Measurements from ENCODE around the gene ODF4. TPM values are rescaled to one million over a fixed set of nuclear protein-coding genes. Genes with fewer than 3 reads are reported as not detected.

The ODF4 gene
- total and polyA plus RNA-seq, 2 of the 13 experiments (the other 11 are each of a cell fraction or from before 2014, with no cell fraction given): not detected

DNA sequence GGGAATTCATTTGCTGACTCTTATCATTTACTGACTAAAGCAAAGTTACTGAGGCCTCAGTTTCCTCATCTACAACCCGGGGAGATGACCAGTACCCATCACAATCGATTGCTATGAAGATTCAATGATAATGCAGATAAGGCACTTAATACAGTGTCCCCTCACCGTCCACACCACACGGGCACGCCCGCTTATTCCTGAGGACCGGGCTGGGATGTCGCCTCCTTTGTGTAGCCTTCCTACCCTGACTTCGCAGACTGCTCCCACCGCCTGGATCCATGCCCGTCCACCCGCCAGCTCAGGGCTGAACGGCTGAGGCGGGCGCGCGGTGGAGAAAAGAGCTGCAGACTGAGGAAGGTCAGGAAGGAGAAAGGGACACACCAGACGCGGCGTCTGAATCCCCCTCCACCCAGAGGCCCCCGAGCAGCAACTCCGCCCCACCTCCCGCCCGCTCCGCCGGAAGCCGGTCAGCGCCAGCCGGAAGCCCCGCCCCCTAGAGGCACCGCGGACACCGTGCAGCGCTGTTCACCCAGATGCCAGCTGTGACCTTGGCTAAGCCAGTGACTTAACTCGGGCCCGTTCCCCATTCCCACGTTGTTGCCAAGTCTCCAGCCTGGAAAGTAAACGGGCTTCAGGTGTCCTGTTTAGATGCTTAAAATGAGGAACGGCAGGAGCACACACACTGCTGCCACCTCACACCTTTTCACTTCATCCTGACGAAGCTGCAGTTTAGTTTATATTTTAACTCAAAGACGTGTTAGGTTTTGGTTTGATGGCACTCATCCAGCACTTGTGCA, 36.8 kb downstream of the ODF4 start, which contains the start of gene KRABD2 (continued):
- TF ChIP-seq JARID2 (CRISPR knock-in tag; IDR thresholded peaks at IDR 0.05; ENCODE audit: insufficient replicate concordance) (no peak), ZMAT3 (CRISPR knock-in tag; conservative IDR thresholded peaks at IDR 0.05) (peak; percentile 58; the same call in 1 of the 2 replicates), ZNF430 (CRISPR knock-in tag; IDR thresholded peaks at IDR 0.05) (peak; percentile 13; the same call in 1 of the 2 replicates), CBX5 (CRISPR knock-in tag; IDR thresholded peaks at IDR 0.05; ENCODE audit: borderline replicate concordance) (peak; percentile 69; the same call in 1 of the 2 replicates), TCF12 (IDR thresholded peaks at IDR 0.05) (no peak), TCF12 (CRISPR knock-in tag; IDR thresholded peaks at IDR 0.05) (0 out of 2 replicates have a peak, but pooled peaks have one; percentile 74), KDM2A (CRISPR knock-in tag; IDR thresholded peaks at IDR 0.05; ENCODE audit: borderline replicate concordance, low read depth) (peak; percentile 100), ZNF180 (CRISPR knock-in tag; IDR thresholded peaks at IDR 0.05; ENCODE audit: borderline replicate concordance, low read depth) (0 out of 2 replicates have a peak, but pooled peaks have one; percentile 42), ZNF431 (CRISPR knock-in tag; IDR thresholded peaks at IDR 0.05; ENCODE audit: borderline replicate concordance, low read depth) (no peak), GATA4 (IDR thresholded peaks at IDR 0.05; ENCODE audit: borderline replicate concordance, low read depth) (no peak), ZSCAN12 (CRISPR knock-in tag; IDR thresholded peaks at IDR 0.05) (no peak), ZNF230 (CRISPR knock-in tag; IDR thresholded peaks at IDR 0.05) (no peak), HOXA7 (CRISPR knock-in tag; IDR thresholded peaks at IDR 0.05) (no peak)
- TF ChIP-seq, protein P1, sequence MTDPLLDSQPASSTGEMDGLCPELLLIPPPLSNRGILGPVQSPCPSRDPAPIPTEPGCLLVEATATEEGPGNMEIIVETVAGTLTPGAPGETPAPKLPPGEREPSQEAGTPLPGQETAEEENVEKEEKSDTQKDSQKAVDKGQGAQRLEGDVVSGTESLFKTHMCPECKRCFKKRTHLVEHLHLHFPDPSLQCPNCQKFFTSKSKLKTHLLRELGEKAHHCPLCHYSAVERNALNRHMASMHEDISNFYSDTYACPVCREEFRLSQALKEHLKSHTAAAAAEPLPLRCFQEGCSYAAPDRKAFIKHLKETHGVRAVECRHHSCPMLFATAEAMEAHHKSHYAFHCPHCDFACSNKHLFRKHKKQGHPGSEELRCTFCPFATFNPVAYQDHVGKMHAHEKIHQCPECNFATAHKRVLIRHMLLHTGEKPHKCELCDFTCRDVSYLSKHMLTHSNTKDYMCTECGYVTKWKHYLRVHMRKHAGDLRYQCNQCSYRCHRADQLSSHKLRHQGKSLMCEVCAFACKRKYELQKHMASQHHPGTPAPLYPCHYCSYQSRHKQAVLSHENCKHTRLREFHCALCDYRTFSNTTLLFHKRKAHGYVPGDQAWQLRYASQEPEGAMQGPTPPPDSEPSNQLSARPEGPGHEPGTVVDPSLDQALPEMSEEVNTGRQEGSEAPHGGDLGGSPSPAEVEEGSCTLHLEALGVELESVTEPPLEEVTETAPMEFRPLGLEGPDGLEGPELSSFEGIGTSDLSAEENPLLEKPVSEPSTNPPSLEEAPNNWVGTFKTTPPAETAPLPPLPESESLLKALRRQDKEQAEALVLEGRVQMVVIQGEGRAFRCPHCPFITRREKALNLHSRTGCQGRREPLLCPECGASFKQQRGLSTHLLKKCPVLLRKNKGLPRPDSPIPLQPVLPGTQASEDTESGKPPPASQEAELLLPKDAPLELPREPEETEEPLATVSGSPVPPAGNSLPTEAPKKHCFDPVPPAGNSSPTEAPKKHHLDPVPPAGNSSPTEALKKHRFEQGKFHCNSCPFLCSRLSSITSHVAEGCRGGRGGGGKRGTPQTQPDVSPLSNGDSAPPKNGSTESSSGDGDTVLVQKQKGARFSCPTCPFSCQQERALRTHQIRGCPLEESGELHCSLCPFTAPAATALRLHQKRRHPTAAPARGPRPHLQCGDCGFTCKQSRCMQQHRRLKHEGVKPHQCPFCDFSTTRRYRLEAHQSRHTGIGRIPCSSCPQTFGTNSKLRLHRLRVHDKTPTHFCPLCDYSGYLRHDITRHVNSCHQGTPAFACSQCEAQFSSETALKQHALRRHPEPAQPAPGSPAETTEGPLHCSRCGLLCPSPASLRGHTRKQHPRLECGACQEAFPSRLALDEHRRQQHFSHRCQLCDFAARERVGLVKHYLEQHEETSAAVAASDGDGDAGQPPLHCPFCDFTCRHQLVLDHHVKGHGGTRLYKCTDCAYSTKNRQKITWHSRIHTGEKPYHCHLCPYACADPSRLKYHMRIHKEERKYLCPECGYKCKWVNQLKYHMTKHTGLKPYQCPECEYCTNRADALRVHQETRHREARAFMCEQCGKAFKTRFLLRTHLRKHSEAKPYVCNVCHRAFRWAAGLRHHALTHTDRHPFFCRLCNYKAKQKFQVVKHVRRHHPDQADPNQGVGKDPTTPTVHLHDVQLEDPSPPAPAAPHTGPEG (CRISPR knock-in tag; IDR thresholded peaks at IDR 0.05): no peak; the same call in 1 of the 2 replicates
- TF ChIP-seq, protein P2, sequence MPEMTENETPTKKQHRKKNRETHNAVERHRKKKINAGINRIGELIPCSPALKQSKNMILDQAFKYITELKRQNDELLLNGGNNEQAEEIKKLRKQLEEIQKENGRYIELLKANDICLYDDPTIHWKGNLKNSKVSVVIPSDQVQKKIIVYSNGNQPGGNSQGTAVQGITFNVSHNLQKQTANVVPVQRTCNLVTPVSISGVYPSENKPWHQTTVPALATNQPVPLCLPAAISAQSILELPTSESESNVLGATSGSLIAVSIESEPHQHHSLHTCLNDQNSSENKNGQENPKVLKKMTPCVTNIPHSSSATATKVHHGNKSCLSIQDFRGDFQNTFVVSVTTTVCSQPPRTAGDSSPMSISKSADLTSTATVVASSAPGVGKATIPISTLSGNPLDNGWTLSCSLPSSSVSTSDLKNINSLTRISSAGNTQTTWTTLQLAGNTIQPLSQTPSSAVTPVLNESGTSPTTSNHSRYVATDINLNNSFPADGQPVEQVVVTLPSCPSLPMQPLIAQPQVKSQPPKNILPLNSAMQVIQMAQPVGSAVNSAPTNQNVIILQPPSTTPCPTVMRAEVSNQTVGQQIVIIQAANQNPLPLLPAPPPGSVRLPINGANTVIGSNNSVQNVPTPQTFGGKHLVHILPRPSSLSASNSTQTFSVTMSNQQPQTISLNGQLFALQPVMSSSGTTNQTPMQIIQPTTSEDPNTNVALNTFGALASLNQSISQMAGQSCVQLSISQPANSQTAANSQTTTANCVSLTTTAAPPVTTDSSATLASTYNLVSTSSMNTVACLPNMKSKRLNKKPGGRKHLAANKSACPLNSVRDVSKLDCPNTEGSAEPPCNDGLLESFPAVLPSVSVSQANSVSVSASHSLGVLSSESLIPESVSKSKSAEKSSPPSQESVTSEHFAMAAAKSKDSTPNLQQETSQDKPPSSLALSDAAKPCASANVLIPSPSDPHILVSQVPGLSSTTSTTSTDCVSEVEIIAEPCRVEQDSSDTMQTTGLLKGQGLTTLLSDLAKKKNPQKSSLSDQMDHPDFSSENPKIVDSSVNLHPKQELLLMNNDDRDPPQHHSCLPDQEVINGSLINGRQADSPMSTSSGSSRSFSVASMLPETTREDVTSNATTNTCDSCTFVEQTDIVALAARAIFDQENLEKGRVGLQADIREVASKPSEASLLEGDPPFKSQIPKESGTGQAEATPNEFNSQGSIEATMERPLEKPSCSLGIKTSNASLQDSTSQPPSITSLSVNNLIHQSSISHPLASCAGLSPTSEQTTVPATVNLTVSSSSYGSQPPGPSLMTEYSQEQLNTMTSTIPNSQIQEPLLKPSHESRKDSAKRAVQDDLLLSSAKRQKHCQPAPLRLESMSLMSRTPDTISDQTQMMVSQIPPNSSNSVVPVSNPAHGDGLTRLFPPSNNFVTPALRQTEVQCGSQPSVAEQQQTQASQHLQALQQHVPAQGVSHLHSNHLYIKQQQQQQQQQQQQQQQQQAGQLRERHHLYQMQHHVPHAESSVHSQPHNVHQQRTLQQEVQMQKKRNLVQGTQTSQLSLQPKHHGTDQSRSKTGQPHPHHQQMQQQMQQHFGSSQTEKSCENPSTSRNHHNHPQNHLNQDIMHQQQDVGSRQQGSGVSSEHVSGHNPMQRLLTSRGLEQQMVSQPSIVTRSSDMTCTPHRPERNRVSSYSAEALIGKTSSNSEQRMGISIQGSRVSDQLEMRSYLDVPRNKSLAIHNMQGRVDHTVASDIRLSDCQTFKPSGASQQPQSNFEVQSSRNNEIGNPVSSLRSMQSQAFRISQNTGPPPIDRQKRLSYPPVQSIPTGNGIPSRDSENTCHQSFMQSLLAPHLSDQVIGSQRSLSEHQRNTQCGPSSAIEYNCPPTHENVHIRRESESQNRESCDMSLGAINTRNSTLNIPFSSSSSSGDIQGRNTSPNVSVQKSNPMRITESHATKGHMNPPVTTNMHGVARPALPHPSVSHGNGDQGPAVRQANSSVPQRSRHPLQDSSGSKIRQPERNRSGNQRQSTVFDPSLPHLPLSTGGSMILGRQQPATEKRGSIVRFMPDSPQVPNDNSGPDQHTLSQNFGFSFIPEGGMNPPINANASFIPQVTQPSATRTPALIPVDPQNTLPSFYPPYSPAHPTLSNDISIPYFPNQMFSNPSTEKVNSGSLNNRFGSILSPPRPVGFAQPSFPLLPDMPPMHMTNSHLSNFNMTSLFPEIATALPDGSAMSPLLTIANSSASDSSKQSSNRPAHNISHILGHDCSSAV (CRISPR knock-in tag; IDR thresholded peaks at IDR 0.05; ENCODE audit: borderline replicate concordance): no peak
